ENCODE data around the gene CACNA1E.

CACNA1E gene

DNA sequence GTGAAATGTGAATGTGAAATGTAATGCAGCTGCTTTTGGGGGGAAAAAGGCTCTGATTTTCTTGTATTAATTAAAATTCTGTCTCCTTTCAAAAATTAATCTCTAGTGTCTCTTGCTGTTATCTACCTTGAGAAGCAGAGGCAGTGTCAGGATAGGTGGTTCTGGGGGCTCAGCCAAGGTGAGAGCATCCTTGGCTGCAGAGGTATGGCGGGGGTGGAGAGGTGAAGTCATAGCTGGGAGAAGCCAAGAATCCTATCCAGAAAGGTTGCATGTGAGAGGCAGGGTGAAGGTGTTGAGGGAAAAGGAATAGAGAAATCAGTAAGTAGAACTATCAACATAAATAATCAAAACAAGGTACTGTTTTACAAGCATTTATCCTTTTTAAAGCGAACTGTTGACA is 181.2 kb downstream of the CACNA1E start:
- H3K79me2 ChIP-seq (ENCODE audit: insufficient read depth, low read length), result no peaks in the 10 kb centered on the region
- no peaks in the 10 kb centered on the region for H3K4me1 ChIP-seq (ENCODE audit: insufficient read depth, low read length, poor library complexity, severe bottlenecking)
- H2AFZ ChIP-seq (ENCODE audit: low read length), result no peak overlapping the region
- H3K27me3 ChIP-seq (ENCODE audit: insufficient read depth, low read length, poor library complexity, severe bottlenecking), result no peaks in the 10 kb centered on the region
- no peak overlapping the region for H3K4me2 ChIP-seq (ENCODE audit: low read depth, low read length, poor library complexity, severe bottlenecking)
- no peaks in the 10 kb centered on the region for H3K36me3 ChIP-seq (ENCODE audit: insufficient read depth, low read length)
- H3K9me2 ChIP-seq (replicated peaks; ENCODE audit: low read depth, low read length), result no peaks in the 10 kb centered on the region
- TF ChIP-seq, protein P1, sequence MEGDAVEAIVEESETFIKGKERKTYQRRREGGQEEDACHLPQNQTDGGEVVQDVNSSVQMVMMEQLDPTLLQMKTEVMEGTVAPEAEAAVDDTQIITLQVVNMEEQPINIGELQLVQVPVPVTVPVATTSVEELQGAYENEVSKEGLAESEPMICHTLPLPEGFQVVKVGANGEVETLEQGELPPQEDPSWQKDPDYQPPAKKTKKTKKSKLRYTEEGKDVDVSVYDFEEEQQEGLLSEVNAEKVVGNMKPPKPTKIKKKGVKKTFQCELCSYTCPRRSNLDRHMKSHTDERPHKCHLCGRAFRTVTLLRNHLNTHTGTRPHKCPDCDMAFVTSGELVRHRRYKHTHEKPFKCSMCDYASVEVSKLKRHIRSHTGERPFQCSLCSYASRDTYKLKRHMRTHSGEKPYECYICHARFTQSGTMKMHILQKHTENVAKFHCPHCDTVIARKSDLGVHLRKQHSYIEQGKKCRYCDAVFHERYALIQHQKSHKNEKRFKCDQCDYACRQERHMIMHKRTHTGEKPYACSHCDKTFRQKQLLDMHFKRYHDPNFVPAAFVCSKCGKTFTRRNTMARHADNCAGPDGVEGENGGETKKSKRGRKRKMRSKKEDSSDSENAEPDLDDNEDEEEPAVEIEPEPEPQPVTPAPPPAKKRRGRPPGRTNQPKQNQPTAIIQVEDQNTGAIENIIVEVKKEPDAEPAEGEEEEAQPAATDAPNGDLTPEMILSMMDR (conservative IDR thresholded peaks at IDR 0.05; ENCODE audit: low read length), result no peak
- no peak for TF ChIP-seq EZH2phosphoT487 (IDR thresholded peaks at IDR 0.05; ENCODE audit: borderline replicate concordance)
- H3K9ac ChIP-seq (ENCODE audit: low read depth, low read length, poor library complexity, severe bottlenecking), result no peak overlapping the region
- no peaks in the 10 kb centered on the region for H4K20me1 ChIP-seq (ENCODE audit: insufficient read depth, low read length, poor library complexity, severe bottlenecking)
- no peak overlapping the region for H3K4me3 ChIP-seq (ENCODE audit: low read length, poor library complexity, severe bottlenecking)
- H3K9me3 ChIP-seq (ENCODE audit: insufficient read depth, low read depth, low read length), result no peaks in the 10 kb centered on the region
- H3F3A ChIP-seq (ENCODE audit: low read depth), result no peaks in the 10 kb centered on the region

DNA sequence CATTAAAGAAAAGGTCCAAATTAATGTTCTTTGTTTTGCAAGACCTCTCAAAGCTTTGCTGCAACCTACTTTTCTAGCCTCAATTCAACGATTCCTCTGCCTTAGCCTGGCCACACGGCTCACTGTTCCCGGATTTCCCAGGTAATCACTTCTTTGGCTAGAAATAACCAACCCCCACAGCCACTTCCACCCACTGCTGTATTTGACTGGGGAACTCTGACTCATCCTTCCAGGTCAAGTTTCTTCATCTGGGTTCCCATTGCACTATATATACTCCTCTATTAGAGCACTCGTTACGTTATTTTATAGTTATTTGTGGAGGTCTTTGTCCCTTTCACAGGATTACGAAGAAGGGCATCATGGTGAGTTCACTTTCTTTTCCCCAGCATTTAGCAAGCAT is 185.9 kb downstream of the CACNA1E start:
- Histone ChIP-seq H3K79me2 (ENCODE audit: insufficient read depth, low read length) (no peaks in the 10 kb centered on the region), H2AFZ (ENCODE audit: low read length) (no peak overlapping the region), H3K9me3 (ENCODE audit: insufficient read depth, low read depth, low read length) (no peaks in the 10 kb centered on the region), H3K4me3 (ENCODE audit: low read length, poor library complexity, severe bottlenecking) (no peak overlapping the region), H3F3A (ENCODE audit: low read depth) (no peaks in the 10 kb centered on the region), H3K36me3 (ENCODE audit: insufficient read depth, low read length) (no peaks in the 10 kb centered on the region), H3K27me3 (ENCODE audit: insufficient read depth, low read length, poor library complexity, severe bottlenecking) (no peaks in the 10 kb centered on the region), H3K4me1 (ENCODE audit: insufficient read depth, low read length, poor library complexity, severe bottlenecking) (no peaks in the 10 kb centered on the region), H3K4me2 (ENCODE audit: low read depth, low read length, poor library complexity, severe bottlenecking) (no peak overlapping the region), H3K9me2 (replicated peaks; ENCODE audit: low read depth, low read length) (no peaks in the 10 kb centered on the region), H3K9ac (ENCODE audit: low read depth, low read length, poor library complexity, severe bottlenecking) (no peak overlapping the region), H4K20me1 (ENCODE audit: insufficient read depth, low read length, poor library complexity, severe bottlenecking) (no peaks in the 10 kb centered on the region)
- TF ChIP-seq EZH2phosphoT487 (IDR thresholded peaks at IDR 0.05; ENCODE audit: borderline replicate concordance), result no peak
- TF ChIP-seq, protein P1 (conservative IDR thresholded peaks at IDR 0.05; ENCODE audit: low read length), result no peak

DNA sequence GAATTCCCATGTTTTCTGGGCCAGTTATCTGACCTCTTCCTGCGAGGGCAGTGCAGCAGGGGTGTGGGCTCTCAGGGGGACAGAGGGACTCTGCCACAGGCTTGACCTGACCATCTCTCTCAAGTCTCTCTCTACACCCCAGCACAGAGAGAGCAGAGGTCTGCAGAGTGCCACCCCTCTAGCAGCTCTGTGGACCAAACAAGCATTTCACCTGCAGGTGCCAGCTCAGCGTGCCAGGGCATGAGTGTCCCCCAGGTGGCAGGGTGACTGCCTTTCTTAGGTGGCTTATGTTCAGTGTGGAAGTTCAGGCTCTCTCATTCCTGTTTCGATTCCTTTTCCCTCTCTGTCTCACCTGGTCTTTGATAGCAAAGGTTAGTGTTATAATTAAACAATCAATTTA is 191.3 kb downstream of the CACNA1E start:
- Histone ChIP-seq H3F3A (ENCODE audit: low read depth) (no peaks in the 10 kb centered on the region), H3K4me3 (ENCODE audit: low read length, poor library complexity, severe bottlenecking) (no peak overlapping the region), H3K9me3 (ENCODE audit: insufficient read depth, low read depth, low read length) (no peaks in the 10 kb centered on the region), H3K27me3 (ENCODE audit: insufficient read depth, low read length, poor library complexity, severe bottlenecking) (no peaks in the 10 kb centered on the region), H3K4me2 (ENCODE audit: low read depth, low read length, poor library complexity, severe bottlenecking) (no peak overlapping the region), H3K36me3 (ENCODE audit: insufficient read depth, low read length) (no peaks in the 10 kb centered on the region), H4K20me1 (ENCODE audit: insufficient read depth, low read length, poor library complexity, severe bottlenecking) (no peaks in the 10 kb centered on the region), H3K4me1 (ENCODE audit: insufficient read depth, low read length, poor library complexity, severe bottlenecking) (no peaks in the 10 kb centered on the region), H2AFZ (ENCODE audit: low read length) (no peak overlapping the region), H3K79me2 (ENCODE audit: insufficient read depth, low read length) (no peaks in the 10 kb centered on the region), H3K9me2 (replicated peaks; ENCODE audit: low read depth, low read length) (no peaks in the 10 kb centered on the region), H3K9ac (ENCODE audit: low read depth, low read length, poor library complexity, severe bottlenecking) (no peak overlapping the region)
- TF ChIP-seq, protein P1 (conservative IDR thresholded peaks at IDR 0.05; ENCODE audit: low read length), result no peak
- TF ChIP-seq EZH2phosphoT487 (IDR thresholded peaks at IDR 0.05; ENCODE audit: borderline replicate concordance), result no peak

Data from Loucy (cell line).